Loucy (cell line): ENCODE results near the gene MMP7.

ENCODE experiments used
- CTCF ChIP-seq: fragments of 200-600 bp; sonication (generic); conservative IDR thresholded peaks from 2 replicates; pipeline ENCODE4 v1.5.1; 2014; ENCODE audit warnings: mild to moderate bottlenecking, antibody characterized with exemption, low read length
- EZH2phosphoT487 ChIP-seq: fragments of 200-600 bp; IDR thresholded peaks from 2 replicates; pipeline ENCODE4 v1.6.1; 2018; ENCODE audit warnings: antibody characterized with exemption, mild to moderate bottlenecking, moderate library complexity, borderline replicate concordance

- TF ChIP-seq CTCF (no peak), EZH2phosphoT487 (no peak)
Measured at GRCh38 chr11:102471474-102471873, 59.1 kb downstream of the MMP7 start.
